ENCODE results near the gene PDE6C. TPM values are rescaled to one million over a fixed set of nuclear protein-coding genes. Genes with fewer than 3 reads are reported as not detected.

Gene PDE6C
- total and polyA plus RNA-seq, 2 donors from 2014 or later, result not detected

- peaks cover 4 to 9% (median 5%) of the 10 kb centered on the region in 3 donors for H3K36me3 ChIP-seq (ENCODE audit: control insufficient read depth in 2 of 3, insufficient read depth in 3 of 3, low read length in 3 of 3)
- intact Hi-C loops (cut with DNase I), result no loop called here
- peak overlapping the region; percentile 68 to 97 (median 88) for H3K9ac ChIP-seq (ENCODE audit: low read length in 3 of 3)
- H3K9me3 ChIP-seq (ENCODE audit: control insufficient read depth in 2 of 3, insufficient read depth in 1 of 3, low read length in 3 of 3), result no peaks in the 10 kb centered on the region
- TF ChIP-seq CTCF (IDR thresholded peaks at IDR 0.05; ENCODE audit: borderline replicate concordance, extremely low read depth, insufficient read depth), result no peak
- peaks cover 0 to 3% (median 0%) of the 10 kb centered on the region in 3 donors for H3K4me1 ChIP-seq (ENCODE audit: control insufficient read depth in 2 of 3, insufficient read depth in 2 of 3, low read depth in 1 of 3, low read length in 3 of 3)
- FAIRE-seq, result no peak
- peak overlapping the region; percentile 84 to 96 (median 96) for H3K4me3 ChIP-seq (ENCODE audit: low read length in 3 of 3)
- DNase-seq, result peak in 1 of 5 donors; percentile 60
- no peaks in the 10 kb centered on the region for H3K27me3 ChIP-seq (ENCODE audit: control insufficient read depth, insufficient read depth, low read length)
- H3K27ac ChIP-seq (ENCODE audit: low read depth in 2 of 2, low read length in 2 of 2), result peak overlapping the region; percentile 81 to 90
Observed at GRCh38 chr10:93701866-93702209, 89.5 kb downstream of the PDE6C start.

GRCh38 chr10:93702210-93703001 lies 90.1 kb downstream of the PDE6C start, which contains the start of gene FRA10AC1:
TSS of gene FRA10AC1 (minus strand) at chr10:93702592. CDS start at chr10:93700106, 2,486 bp downstream.
- Histone ChIP-seq H3K9me3 (ENCODE audit: control insufficient read depth in 2 of 3, insufficient read depth in 1 of 3, low read length in 3 of 3) (no peaks in the 10 kb centered on the region), H3K27ac (ENCODE audit: low read depth in 2 of 2, low read length in 2 of 2) (peak within 1 kb of the TSS; percentile 81 to 90), H3K27me3 (ENCODE audit: control insufficient read depth, insufficient read depth, low read length) (no peaks in the 10 kb centered on the region), H3K36me3 (ENCODE audit: control insufficient read depth in 2 of 3, insufficient read depth in 3 of 3, low read length in 3 of 3) (peaks cover 4 to 5% (median 5%) of the 10 kb centered on the region in 3 donors), H3K4me1 (ENCODE audit: control insufficient read depth in 2 of 3, insufficient read depth in 2 of 3, low read depth in 1 of 3, low read length in 3 of 3) (peaks cover 0 to 3% (median 0%) of the 10 kb centered on the region in 3 donors), H3K4me3 (ENCODE audit: low read length in 3 of 3) (peak within 1 kb of the TSS; percentile 84 to 97 (median 96)), H3K9ac (ENCODE audit: low read length in 3 of 3) (peak within 1 kb of the TSS; percentile 84 to 97 (median 88))
- peak; percentile 96 to 98 (median 97) for DNase-seq
- FAIRE-seq, result no peak
- peak; percentile 47 for TF ChIP-seq CTCF (IDR thresholded peaks at IDR 0.05; ENCODE audit: borderline replicate concordance, extremely low read depth, insufficient read depth)
- intact Hi-C loops (cut with DNase I), result no loop called here

GRCh38 chr10:93703066-93703465 lies 90.7 kb downstream of the PDE6C start:
- peak overlapping the region; percentile 84 to 97 (median 95) for H3K4me3 ChIP-seq (ENCODE audit: low read length in 3 of 3)
- peaks cover 0 to 3% (median 0%) of the 10 kb centered on the region in 3 donors for H3K4me1 ChIP-seq (ENCODE audit: control insufficient read depth in 2 of 3, insufficient read depth in 2 of 3, low read depth in 1 of 3, low read length in 3 of 3)
- FAIRE-seq (no peak), DNase-seq (peak in 1 of 5 donors; percentile 41)
- no peaks in the 10 kb centered on the region for H3K27me3 ChIP-seq (ENCODE audit: control insufficient read depth, insufficient read depth, low read length)
- peak overlapping the region in 1 of 2 donors; percentile 90 for H3K27ac ChIP-seq (ENCODE audit: low read depth in 2 of 2, low read length in 2 of 2)
- peak overlapping the region; percentile 74 to 93 (median 84) for H3K9ac ChIP-seq (ENCODE audit: low read length in 3 of 3)
- no peak for TF ChIP-seq CTCF (IDR thresholded peaks at IDR 0.05; ENCODE audit: borderline replicate concordance, extremely low read depth, insufficient read depth)
- intact Hi-C loops (cut with DNase I), result no loop called here
- peaks cover 4 to 5% (median 4%) of the 10 kb centered on the region in 3 donors for H3K36me3 ChIP-seq (ENCODE audit: control insufficient read depth in 2 of 3, insufficient read depth in 3 of 3, low read length in 3 of 3)
- H3K9me3 ChIP-seq (ENCODE audit: control insufficient read depth in 2 of 3, insufficient read depth in 1 of 3, low read length in 3 of 3), result no peaks in the 10 kb centered on the region

Data from kidney (tissue), 14 donors.